Activated naive CD4-positive, alpha-beta T cell treated with anti-CD3 and anti-CD28 coated beads, Interleukin-2, amount 50 U/mL, for 16 hours (primary cell): ENCODE measurements around the gene KCNMA1.
"Not testable (repeated sequence)": the region's sequence is repeated elsewhere in the genome, so short reads cannot be mapped to it uniquely, and the experiment has no call there.

ENCODE experiments used
- DNase-seq: peaks from one replicate; pipeline ENCODE4 v3.0.0-alpha.2; 2020

Gene KCNMA1

DNA sequence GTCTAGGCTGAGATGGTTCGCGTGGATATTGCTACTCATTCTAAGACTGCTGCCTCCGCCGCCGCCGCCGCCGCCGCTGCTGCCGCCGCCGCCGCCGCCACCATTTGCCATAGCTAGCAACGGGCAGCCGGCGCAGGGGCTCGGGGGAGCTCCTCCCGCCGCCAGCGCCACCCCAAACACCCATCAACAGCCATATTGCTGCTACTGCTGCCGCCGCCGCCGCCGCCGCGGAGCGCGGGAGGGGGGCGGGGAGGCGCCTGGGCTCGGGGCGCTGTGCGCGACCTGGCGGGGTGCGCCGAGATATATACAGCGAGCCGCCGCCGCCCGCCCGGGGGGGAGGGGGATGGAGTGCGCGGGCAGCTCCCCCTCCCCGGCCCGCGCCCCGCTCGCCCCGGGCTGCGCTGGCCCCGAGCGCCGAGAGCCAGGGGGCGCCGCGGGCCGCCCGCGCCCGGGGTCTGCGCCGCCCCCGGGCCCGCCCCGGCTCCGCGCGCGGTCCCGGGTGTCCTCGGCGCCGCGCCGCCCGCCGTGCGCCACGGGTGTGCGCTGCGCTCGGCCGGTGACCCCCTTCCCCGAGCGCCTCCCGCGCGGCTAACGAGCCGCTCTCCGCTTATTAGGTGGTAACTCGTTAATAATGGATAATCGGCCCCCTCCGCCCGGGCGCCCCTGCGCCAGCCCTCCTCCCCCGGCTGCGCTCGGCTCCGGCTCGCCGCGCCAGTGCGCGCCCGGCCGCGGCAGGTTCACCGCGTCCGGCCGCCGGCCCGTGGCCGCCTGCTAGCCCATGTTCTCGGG lies at the start of gene KCNMA1:
KCNMA1 (minus strand) TSS at position 277 of the 789 bp plus-strand sequence.
- no peak for DNase-seq

DNA sequence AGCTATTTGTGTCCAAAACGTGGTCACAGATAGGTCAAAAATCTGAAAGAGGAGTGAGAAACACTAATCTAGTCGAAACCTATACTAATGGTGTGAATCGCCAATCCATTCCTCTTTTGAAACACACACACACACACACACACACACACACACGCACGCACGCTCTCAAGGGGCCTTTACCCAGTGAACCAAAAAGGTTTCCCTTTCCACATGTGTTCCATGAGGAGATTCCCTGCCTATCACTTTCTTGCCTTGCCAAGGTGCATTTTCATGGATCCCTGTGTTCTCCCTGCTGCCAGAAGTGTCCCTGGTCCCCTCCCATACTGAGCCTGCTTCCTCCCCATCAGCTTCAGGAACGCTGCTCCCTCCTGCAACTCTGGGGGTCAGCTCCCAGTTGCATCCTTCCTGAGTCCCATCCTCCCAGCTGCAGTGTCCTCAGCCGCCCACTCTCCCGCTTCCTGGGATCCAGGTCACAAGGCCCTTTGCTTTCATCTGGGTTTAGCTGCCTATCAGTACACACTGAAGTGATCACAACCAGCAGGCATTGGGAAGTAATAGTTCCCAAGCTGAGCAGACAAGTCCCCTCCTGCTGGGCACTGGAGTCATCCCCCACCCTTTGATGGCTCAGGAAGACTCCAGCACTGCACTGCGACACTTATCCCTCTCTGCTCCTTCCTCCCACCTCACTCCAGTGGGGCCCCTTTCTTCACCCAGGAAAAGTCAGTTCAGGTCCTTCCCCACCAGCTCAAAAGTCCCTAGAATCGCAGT lies 49.2 kb upstream of the KCNMA1 start:
- DNase-seq = no peak

DNA sequence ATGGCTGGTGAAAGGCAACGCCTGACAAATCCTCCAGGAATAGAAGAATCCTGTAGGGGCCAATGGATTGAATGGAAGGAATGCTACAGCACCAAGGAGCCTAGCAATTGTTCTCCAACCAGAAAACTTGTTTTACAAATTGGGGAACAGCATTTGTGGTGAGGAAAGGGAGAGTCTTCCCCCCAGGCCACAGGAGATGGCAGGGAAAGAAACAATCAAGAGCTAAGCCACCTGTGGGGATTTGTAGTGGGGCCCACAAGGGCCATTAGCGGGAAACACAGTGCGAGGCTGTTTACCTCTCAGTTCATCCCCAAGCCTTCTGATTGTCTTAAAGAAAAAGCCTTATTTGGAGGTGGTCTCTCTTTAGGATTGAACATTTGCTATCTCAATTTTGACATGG lies 48.5 kb upstream of the KCNMA1 start:
- DNase-seq = no peak

DNA sequence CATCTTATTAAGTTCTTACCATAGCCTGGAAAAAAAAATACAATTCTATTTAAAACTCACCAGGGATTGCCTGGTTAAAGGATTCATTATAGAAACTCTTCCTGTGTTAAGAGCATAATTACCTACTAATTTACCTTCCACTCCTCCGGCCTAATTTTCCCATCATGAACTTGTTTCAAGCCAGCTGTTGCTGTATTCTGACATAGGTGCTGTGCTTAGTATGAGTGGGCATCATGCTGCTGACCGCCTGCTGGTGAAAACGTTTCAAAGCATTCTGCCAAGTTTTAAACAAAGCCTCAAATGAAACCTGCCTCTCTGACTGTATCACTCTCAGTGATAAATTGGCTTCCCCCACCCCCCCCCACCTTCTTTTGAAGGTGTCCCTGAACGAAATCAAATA lies 47.8 kb upstream of the KCNMA1 start:
- no peak for DNase-seq

DNA sequence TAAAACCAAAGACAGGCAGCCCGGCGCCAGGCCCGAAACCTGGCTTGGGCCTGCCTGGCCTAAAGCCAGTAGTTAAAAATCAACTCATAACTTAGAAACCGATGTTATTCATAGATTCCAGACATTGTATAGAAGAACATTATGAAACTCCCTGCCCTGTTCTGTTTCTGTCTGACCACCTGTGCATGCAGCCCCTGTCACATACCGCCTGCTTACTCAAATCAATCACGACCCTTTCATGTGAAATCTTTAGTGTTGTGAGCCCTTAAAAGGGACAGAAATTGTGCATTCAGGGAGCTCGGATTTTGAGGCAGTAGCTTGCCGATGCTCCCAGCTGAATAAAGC lies 45.5 kb upstream of the KCNMA1 start:
- DNase-seq = not testable (repeated sequence)

DNA sequence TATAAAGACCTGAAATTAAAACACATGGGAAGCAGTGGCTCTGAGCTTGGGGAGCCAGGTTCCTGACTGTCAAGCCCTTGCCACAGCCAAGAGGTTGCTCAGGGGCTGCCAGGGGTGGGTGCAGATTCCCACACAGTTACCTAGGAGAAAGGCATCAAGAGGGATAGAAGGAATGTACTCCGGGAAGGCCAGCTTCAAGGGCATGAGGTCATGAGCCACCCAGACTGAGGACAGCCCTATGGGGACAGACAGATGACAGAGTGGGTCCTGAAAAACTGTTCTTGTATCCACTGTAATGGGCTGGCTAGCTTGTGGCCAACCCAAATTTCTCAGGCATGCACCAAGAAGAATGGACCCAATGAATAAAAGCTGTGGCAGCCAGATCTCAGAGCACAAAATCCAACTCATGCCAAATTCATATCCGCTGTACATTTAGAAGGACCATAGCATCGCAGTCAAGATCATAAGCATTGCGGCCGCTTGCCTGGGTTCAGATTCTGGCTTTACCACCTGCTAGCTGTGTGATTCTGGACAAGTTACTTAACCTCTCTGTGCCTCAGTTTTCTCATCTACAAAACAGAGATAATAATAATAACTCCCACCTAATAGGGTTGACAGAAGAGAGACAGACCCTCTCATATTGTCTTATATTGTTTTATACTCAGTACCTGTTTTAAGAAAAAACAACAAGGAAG lies 44.9 kb upstream of the KCNMA1 start:
- DNase-seq = no peak

DNA sequence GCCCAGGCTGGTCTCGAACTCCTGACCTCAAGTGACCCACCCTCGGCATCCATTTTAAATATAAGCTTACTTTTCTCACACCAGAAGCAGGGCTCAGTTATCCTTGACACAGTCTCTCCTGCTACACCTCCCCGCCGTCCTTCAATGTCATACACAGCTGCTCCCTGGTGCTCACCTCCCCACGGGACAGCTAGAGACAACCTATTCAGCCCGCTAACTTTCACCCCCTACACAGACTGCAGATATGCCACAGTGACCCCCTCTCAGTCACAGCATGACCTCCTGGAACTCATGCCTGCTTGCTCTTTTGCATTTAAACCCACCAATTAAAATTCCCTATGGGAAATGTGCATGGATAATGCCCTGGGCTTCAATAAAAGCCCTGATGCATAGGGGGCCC lies 44.2 kb upstream of the KCNMA1 start:
- DNase-seq = no peak

DNA sequence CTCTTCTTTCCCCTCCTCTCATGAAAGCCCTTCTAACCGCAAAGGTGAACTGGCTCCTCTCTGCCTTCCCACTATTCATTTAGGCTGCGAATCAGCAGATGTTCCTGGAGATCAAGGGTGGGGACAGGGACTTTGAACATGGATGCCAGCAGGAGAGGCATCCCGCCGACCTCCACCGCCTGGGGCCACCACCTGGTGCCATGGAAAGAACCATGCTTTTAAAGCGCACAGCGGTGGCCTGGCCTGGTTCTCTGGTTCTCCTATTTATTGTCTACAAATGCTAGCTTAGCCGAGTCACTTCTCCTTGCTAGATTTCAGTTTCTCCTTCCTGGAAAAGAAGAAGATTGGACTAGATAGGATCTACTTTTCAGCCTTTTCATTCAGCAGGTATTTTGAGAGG lies 43.2 kb upstream of the KCNMA1 start:
- DNase-seq = no peak

DNA sequence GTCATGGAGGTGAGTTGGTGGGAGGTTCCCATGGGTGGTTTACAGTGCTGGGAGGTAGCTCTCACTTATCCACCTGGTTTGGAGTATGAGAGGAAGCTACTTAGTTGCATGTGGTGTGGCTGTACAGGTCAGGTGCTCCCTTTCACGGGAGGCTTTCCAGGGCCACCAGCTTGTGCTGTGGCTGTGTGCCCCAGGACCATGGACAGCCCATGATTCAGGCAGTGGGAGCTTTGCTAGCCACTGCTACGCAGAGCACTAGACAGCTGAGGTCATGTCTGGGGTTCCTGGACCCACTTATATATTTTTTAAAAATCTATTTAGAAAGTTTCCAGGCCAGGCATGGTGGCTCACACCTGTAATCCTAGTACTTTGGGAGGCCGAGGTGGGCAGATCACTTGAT lies 42.5 kb upstream of the KCNMA1 start:
- no peak for DNase-seq

DNA sequence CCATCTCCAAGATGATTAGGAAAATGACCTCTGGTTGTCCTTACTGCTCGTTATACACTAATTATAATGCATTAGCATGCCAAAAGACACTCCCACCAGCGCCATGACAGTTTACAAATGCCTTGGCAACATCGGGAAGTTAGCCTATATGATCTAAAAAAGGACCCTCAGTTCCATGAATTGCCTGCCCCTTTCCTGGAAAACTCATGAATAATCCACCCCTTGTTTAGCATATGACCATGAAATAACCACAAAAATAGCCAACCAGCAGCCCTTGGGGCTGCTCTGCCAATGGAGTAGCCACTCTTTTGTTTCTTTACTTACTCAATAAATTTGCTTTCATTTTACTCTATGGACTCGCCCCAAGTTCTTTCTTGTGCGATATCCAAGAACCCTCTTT lies 41.6 kb upstream of the KCNMA1 start:
- no peak for DNase-seq

DNA sequence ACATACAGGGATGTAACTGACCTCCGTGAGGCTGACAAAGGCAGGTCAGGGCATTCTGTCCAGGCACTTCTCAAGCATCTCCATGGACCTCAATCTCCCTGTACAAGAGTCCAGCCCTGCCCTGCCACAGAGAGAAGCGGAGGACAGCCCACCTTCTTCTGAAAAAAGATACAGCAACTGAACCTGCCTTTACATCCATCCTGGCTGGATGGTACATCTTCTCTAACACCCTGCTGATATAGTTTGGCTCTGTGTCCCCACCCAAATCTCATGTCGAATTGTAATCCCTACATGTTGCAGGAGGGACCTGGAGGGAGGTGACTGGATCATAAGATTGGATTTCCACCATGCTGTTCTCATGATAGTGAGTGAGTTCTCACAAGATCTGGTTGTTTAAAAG lies 40.5 kb upstream of the KCNMA1 start:
- no peak for DNase-seq

DNA sequence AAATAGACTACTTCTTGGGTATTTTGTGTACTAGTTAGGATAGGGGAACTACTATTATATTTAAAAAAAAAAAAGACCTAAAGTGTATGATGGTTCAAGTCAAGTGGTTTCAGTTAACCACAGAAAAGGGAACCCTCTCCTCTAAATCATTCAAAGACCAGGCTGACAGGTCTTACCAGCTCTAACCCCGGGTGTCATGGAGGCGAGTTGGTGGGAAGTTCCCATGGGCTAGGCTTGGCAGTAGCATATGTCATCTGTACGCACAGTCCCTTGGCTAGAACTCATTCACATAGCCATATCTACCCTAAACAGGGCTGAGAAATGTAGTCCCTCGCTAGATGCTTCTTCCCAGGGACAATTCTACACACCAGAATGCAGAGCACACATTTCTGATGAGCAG lies 37.7 kb upstream of the KCNMA1 start:
- DNase-seq = no peak

DNA sequence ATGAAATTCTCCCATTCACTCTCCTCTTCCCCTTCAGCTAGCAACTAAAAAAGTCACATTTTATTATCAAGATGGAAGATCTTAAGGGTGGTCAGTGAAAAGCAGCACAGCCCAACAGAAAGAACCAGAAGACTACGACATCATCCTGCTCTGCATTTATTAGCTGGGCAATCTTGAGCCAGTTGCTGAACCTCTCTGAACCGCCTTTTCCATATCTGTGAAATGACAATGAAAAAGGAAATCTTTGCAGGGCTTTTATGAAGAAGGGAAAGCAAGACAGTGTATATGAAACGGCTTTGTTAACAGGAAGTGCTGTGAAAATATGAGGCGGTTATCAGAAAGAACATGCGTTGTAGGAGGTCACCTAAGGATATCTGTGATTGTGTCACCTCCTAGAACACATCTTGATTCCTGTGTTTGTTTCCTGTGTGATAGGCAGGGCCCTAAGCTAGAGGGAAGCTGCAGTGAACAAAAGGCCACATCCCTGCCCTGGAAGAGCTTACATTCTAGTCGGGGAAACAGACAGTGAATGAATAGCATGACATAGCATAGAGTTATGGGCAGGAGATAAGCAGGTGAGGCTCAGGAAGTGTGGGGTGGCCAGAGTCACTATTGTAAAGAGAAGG lies 36.0 kb upstream of the KCNMA1 start:
- DNase-seq = no peak

DNA sequence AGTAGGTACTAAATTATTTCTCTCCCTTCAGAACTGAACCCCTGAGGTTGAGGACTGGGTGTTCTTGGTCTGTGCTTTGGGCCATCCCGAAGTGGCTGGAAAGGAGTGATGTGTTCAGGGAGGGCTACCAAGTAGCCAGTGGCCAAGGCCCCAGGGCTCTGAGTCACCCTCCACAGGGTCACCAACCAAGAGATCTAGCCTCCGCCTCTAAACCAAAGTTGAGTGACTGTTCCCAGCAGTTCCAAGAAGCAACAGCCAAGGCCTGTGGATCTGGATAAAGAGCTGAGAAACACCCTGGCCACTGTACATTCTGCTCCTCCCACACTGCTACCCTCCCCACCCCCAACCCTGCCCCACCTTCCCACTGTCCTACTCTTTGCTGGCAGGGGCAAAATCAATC lies 35.5 kb upstream of the KCNMA1 start:
- DNase-seq = no peak

DNA sequence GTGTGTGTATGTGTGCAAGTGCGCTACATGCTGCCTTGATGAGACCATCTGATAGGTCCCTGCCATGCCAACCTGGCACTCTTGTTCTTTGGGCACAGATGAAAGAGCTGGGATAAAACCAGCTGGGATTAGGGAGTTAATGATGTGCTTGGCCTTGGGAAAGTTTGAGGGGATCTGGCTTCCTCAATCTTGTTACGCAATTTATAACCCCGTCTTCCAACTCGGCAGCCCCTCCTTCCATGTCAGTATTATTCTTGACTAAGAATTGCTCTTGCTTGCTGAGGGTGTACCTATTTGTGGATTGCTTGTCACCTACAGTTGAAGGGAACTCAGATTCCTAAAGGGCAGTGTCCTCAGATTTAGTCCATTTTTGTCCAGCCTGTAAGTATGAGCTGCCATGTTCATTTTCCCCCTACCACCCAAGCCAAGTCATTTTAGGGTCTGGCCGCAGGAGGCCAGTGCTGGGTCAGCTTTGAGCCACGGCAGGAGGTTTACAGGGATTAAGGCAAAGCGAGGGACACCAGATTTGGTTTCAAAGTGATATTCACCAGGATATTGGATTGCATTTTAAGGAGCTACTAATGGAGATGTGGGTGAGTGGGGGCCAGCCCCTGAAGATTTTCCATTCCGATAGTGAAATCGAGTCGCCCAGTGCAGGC lies 34.1 kb upstream of the KCNMA1 start:
- no peak for DNase-seq

DNA sequence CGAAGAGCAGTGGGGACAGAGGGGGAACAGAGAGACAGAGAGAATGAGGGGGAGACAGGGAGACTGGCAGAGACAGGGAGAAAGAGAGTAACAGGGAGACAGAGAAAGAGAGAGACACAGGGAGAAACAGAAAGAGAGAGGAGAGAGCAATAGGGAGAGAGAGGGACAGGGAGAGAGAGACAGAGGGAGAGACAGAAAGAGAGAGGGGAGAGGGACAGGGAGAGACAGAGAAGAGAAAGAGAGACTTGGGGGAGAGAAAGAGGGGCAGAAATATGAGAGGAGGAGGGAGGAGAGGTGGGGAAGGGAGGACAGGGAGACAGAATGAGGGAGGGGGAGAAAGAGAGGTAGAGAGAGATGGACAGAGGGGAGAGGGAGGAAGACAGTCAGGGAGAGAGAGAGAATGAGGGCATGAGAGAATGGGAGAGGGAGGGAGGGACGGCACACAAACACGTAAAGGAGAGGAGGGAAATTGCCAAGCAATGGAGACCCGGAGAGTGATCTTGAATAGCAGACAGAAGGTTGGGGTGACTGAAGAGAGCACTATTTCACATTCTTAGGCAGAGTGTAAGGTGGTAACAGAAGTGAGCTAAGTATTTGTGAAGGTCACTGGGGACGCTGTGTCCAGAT lies 33.3 kb upstream of the KCNMA1 start:
- DNase-seq = no peak

DNA sequence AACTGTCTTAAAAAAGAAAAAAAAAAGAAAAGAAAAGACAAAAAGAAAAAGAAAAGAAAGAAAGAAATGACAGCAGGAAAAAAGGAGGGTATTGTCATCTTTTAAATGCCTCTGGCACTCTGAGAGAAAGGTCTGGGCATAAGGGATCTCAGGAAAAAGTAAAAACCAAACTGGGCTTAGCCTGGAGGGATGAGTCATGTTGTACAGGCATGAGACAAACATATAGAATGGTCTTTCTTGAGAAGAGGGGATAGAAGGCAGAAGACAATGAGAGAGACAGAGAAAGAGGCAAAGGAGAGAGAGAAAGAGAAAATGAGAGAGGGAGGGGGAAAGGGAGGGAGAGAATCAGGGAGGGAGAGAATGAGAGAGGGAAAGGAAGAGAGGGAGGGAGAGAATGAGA lies 32.3 kb upstream of the KCNMA1 start:
- no peak for DNase-seq

DNA sequence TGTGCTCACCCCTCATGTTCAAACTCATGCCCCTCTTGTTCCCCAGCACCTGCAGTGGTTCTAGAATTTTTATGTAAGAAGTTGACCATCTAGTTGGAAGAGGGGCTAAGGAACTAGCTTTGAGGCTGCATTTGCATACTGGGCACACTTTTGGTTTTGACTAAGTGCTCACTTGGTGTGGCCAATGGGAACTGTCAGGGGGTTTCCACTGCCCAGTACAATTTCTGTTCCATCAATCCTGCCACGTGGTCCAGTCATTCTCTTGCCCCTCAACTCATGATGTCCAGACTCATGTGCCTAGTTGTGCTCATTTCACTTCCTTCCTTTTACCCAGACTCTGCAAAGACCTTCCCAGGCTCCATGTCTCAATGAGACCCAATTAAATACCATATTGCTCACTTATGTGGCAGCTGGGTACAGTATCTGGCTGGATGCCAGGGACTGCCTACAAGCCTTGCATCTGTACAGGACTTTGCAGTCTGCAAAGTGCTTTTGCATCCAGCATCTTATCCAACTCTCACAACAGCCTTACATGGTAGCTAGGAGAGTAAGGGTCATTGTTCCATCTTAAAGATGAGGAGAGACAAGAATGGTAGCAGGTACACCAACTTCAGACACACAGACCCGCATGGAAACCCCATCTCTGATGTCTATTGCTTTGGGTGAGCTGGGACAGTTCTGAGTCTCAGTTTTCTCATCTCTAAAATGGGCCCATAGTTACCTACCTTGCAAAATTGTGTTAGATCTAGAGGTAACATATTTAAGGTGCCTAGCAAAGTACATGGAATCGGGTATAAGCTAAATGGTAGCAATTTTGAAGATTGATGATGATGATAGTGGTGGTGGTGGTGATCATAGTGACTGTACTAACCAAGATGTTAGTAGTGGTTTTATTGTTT lies 30.1 kb upstream of the KCNMA1 start:
- no peak for DNase-seq

DNA sequence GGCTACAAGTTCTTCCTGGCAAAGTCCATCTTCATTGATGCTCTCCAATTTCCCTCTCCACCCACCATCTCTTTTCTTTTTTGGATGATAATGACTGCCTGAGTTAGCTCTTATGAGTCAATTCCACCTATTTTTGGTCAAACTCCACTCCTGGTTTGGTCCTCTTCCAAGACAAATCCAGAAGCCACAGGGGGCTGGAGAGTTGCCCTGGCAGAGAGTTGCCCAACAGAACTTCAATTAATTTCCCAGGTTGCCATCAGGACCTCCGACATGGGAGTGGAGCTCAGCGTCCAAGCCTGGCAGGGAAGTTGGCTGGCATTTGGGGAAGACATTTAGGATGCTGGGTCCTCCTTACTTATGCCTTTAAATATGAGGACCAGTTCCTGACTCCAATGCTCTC lies 29.2 kb upstream of the KCNMA1 start:
- no peak for DNase-seq

DNA sequence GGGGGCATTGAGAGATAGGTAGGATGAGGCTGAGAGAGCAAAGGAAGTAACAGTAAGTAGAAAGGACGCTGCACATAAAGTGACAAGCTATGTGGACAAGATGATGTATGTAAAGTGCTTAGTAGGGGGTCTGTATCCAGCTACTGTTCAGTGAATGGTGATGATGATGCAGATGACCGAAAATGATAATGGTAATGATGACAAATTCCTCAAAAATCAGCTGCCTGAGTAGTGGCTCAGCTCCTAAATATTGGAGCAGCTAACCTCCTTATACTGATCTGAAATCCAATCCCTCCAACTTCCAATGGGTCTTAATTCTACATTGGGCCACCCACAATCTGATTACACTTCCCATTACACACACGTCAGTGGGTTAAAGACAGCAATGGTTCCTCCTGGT lies 27.1 kb upstream of the KCNMA1 start:
- no peak for DNase-seq

DNA sequence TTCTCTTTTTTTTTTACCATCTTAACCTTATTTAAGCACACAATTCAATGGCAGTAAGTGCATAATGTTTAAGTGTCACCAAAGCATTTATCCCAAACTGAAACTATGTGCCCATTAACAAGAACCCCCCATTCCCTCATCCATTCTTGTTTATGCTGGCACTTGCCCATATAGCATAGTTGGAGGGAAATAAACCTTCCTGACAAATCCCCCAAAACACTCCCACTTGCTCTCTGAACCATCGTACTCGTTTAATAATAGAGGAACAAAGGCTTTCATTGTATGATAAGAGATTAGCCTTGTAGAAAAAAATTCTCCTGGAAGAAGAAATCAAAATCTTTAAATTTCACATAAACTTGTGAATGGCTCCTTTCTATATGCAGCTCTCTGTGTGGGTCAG lies 26.4 kb upstream of the KCNMA1 start:
- no peak for DNase-seq

DNA sequence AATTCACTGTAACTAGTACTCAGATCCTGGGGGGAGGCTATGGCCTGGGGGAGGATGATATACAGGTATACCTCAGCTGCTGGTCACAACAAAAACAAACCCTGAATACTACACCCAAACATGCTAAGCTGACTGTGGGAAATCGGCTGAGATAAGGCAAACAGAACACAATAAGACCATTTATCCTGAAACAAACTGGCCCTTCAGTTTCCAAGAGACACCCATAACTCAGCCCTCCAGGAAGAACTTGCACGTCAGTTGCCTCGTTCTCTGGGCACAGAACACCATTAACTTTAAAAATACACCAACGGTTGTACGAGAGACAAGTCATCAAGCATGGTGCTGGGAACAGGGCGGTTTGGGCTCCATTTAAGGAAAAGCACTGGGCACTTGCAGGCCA lies 24.1 kb upstream of the KCNMA1 start:
- DNase-seq = no peak
